HepG2 (cell line): ENCODE data around the gene GLIS1. TPM values are rescaled to one million over a fixed set of nuclear protein-coding genes. Genes with fewer than 3 reads are reported as not detected.

Source experiments
- ATAC-seq: fragments of 200-7000 bp; cut with Tn5 transposase; 3 replicates; pipeline ENCODE4 v1.9.1; 2020; ENCODE audit warnings: mild to moderate bottlenecking, moderate library complexity
- BruUV-seq: library from RNA; stranded (reverse); fragments of 400-500 nt; replicated peaks from 2 replicates; lab custom pipeline; 2021; lab: Mats Ljungman, UMichigan
- CTCF ChIA-PET: fragments of 300-600 bp; formaldehyde crosslinking; extraction: SDS; loops from one replicate; lab custom pipeline; 2021; ENCODE audit warnings: low total read pairs, inconsistent platforms, low intra/inter-chr PET ratio; lab: Yijun Ruan, JAX
- POLR2A ChIA-PET: fragments of 350-600 bp; sonication (Branson Sonifier 250); formaldehyde crosslinking; loops from one replicate; lab custom pipeline; 2020; ENCODE audit warnings: antibody characterized with exemption, inconsistent platforms; lab: Yijun Ruan, JAX
- DNase-seq: peaks from one replicate; pipeline ENCODE4 v3.0.0-alpha.2; 2015; ENCODE audit warnings: low spot score
- FAIRE-seq: peaks from 3 replicates; lab custom pipeline; 2011; peaks lifted over from hg19 to GRCh38; lab: Jason Lieb, UNC
- H2AFZ ChIP-seq: one replicate; pipeline ENCODE4 v1.6.1; 2011; ENCODE audit warnings: low read length, inconsistent platforms
- H3K27ac ChIP-seq: fragments of 300-600 bp; 3 replicates; pipeline ENCODE4 v1.8.0; 2011; ENCODE audit warnings: mixed run types, mild to moderate bottlenecking, mixed read lengths, low read length, inconsistent platforms; ENCODE audit not compliant: insufficient read depth; ENCODE audit errors: extremely low read length
- H3K27me3 ChIP-seq, 2 experiments: fragments of 200-600 bp in 1 of 2; 2 replicates in 1 of 2; 3 replicates in 1 of 2; pipeline versions ENCODE4 v1.6.0 to v1.8.0; 2011; ENCODE audit warnings: low read length in 2 of 2, mild to moderate bottlenecking in 2 of 2, moderate library complexity in 2 of 2, inconsistent platforms in 1 of 2; ENCODE audit not compliant: insufficient read depth in 2 of 2, control insufficient read depth in 1 of 2
- H3K36me3 ChIP-seq, 2 experiments: fragments of 200-600 bp in 1 of 2; replicated peaks in 1 of 2; 2 replicates in 1 of 2; 3 replicates in 1 of 2; pipeline versions ENCODE4 v1.5.1 to v1.8.0; 2011; ENCODE audit warnings: low read length in 2 of 2, inconsistent platforms in 1 of 2; ENCODE audit not compliant: insufficient read depth in 2 of 2, control insufficient read depth in 1 of 2
- H3K4me1 ChIP-seq: 2 replicates; pipeline ENCODE4 v1.5.1; 2012; ENCODE audit warnings: low read length, inconsistent platforms; ENCODE audit not compliant: insufficient read depth
- H3K4me2 ChIP-seq: 2 replicates; pipeline ENCODE4 v1.6.0; 2011; ENCODE audit warnings: low read depth, low read length, inconsistent platforms
- H3K4me3 ChIP-seq, 3 experiments: fragments of 200-600 bp in 1 of 3; sonication (generic), shearing (Covaris generic) in 1 of 3; replicated peaks in 1 of 3; 2 replicates each; pipeline ENCODE4 v1.5.1; 2011 to 2016; ENCODE audit warnings: low read length in 3 of 3, inconsistent platforms in 2 of 3, low read depth in 2 of 3, mild to moderate bottlenecking in 2 of 3, control low read depth in 1 of 3, mixed read lengths in 1 of 3; ENCODE audit not compliant: insufficient read depth in 1 of 3
- H3K79me2 ChIP-seq: one replicate; pipeline ENCODE4 v1.6.1; 2011; ENCODE audit warnings: low read length, inconsistent platforms; ENCODE audit not compliant: insufficient read depth
- H3K9ac ChIP-seq: 2 replicates; pipeline ENCODE4 v1.6.0; 2011; ENCODE audit warnings: mild to moderate bottlenecking, low read depth, low read length, inconsistent platforms; ENCODE audit not compliant: insufficient read depth
- H3K9me3 ChIP-seq: 2 replicates; pipeline ENCODE4 v1.5.1; 2012; ENCODE audit warnings: mild to moderate bottlenecking, low read length
- H4K20me1 ChIP-seq: 2 replicates; pipeline ENCODE4 v1.6.0; 2011; ENCODE audit warnings: inconsistent platforms, mild to moderate bottlenecking, low read length, moderate library complexity; ENCODE audit not compliant: insufficient read depth
- AGO2 ChIP-seq: fragments of 200-400 bp; formaldehyde crosslinking; optimal IDR thresholded peaks from 2 replicates; pipeline ENCODE3; 2017; ENCODE audit warnings: mild to moderate bottlenecking, low read depth, low read length, moderate library complexity
- ASH2L ChIP-seq: fragments of 300-600, 200-600 bp; sonication (generic); IDR thresholded peaks from 2 replicates; pipeline ENCODE4 v1.7.0; 2017; ENCODE audit warnings: low read depth, mild to moderate bottlenecking, moderate library complexity, mixed read lengths, low read length; ENCODE audit not compliant: insufficient read length
- BRCA1 ChIP-seq: sonication (generic); formaldehyde crosslinking; IDR thresholded peaks from 2 replicates; pipeline ENCODE4 v1.4.0; 2020; ENCODE audit warnings: missing genetic modification reagents
- CBFB ChIP-seq: sonication (generic); formaldehyde crosslinking; IDR thresholded peaks from 2 replicates; pipeline ENCODE4 v1.4.0; 2020; ENCODE audit warnings: missing genetic modification reagents
- HIVEP1 ChIP-seq: sonication (generic); formaldehyde crosslinking; IDR thresholded peaks from 2 replicates; pipeline ENCODE4 v1.4.0; 2020; ENCODE audit warnings: mild to moderate bottlenecking, missing genetic modification reagents
- HNF4G ChIP-seq, 2 experiments: sonication (generic) in 1 of 2; formaldehyde crosslinking in 1 of 2; IDR thresholded peaks; 2 replicates each; pipeline versions ENCODE4 v1.4.0 to v1.6.1; 2011 to 2020; ENCODE audit warnings: borderline replicate concordance in 2 of 2, low read depth in 2 of 2, mild to moderate bottlenecking in 2 of 2, low read length in 1 of 2, missing genetic modification reagents in 1 of 2, moderate library complexity in 1 of 2
- JARID2 ChIP-seq: sonication (generic); formaldehyde crosslinking; IDR thresholded peaks from 2 replicates; pipeline ENCODE4 v1.8.1; 2023; ENCODE audit warnings: missing genetic modification reagents, inconsistent platforms; ENCODE audit not compliant: insufficient replicate concordance
- MAFK ChIP-seq, 2 experiments: IDR thresholded peaks in 1 of 2; conservative IDR thresholded peaks in 1 of 2; 2 replicates each; pipeline ENCODE4 v1.6.1; 2011; ENCODE audit warnings: improper control_type of control experiment in 2 of 2, low read length in 2 of 2
- PHF5A ChIP-seq: IDR thresholded peaks from one replicate; pipeline ENCODE4 v1.6.1; 2018; ENCODE audit warnings: low read depth, missing genetic modification reagents; ENCODE audit not compliant: unreplicated experiment
- ZNF17 ChIP-seq: sonication (generic); formaldehyde crosslinking; IDR thresholded peaks from 2 replicates; pipeline ENCODE4 v1.5.0; 2020; ENCODE audit warnings: mild to moderate bottlenecking, missing genetic modification reagents
- ZNF232 ChIP-seq: sonication (generic); formaldehyde crosslinking; IDR thresholded peaks from 2 replicates; pipeline ENCODE4 v1.4.0; 2020; ENCODE audit warnings: missing genetic modification reagents, borderline replicate concordance
- ZNF253 ChIP-seq: sonication (generic); formaldehyde crosslinking; IDR thresholded peaks from 2 replicates; pipeline ENCODE4 v1.8.0; 2022; ENCODE audit warnings: mild to moderate bottlenecking, missing genetic modification reagents, borderline replicate concordance
- ZNF326 ChIP-seq: sonication (generic); formaldehyde crosslinking; IDR thresholded peaks from 2 replicates; pipeline ENCODE4 v1.4.0; 2020; ENCODE audit warnings: missing genetic modification reagents, borderline replicate concordance
- ZNF552 ChIP-seq: sonication (generic); formaldehyde crosslinking; IDR thresholded peaks from 2 replicates; pipeline ENCODE4 v1.9.0; 2022; ENCODE audit warnings: missing genetic modification reagents, mild to moderate bottlenecking, borderline replicate concordance
- ZNF569 ChIP-seq: sonication (generic); formaldehyde crosslinking; IDR thresholded peaks from 2 replicates; pipeline ENCODE4 v1.5.0; 2020; ENCODE audit warnings: mild to moderate bottlenecking, missing genetic modification reagents, moderate library complexity, borderline replicate concordance
- ZNF616 ChIP-seq: sonication (generic); formaldehyde crosslinking; IDR thresholded peaks from 2 replicates; pipeline ENCODE4 v1.5.0; 2020; ENCODE audit warnings: low read depth, mild to moderate bottlenecking, missing genetic modification reagents
- ZNF790 ChIP-seq: sonication (generic); formaldehyde crosslinking; IDR thresholded peaks from 2 replicates; pipeline ENCODE4 v1.8.0; 2022; ENCODE audit warnings: missing genetic modification reagents, mild to moderate bottlenecking, borderline replicate concordance
- ZNF83 ChIP-seq: sonication (generic); formaldehyde crosslinking; IDR thresholded peaks from 2 replicates; pipeline ENCODE4 v1.4.0; 2020; ENCODE audit warnings: missing genetic modification reagents, mild to moderate bottlenecking, borderline replicate concordance
- WGBS: methylation state at CpG from one replicate; pipeline ENCODE4 v1.1.6; 2017; ENCODE audit warnings: low lambda C conversion rate; 5-methylcytosine and 5-hydroxymethylcytosine counted together
- in situ Hi-C: cut with HindIII; loops from 2 replicates; pipeline ENCODE4 v1.10.0; 2017; ENCODE audit warnings: low pct_unique_long_range_greater_than_20kb; ENCODE audit not compliant: extremely low pct_ligation_motif_present
- intact Hi-C: fragments of 100-400 bp; cut with micrococcal nuclease; formaldehyde crosslinking; loops from one replicate; pipeline ENCODE4 v1.10.0; 2022; ENCODE audit not compliant: unreplicated experiment
- polyA plus RNA-seq, 8 experiments: library from polyadenylated mRNA; depleted of rRNA in 3 of 8; stranded (reverse) in 7 of 8; unstranded in 1 of 8; fragments of >200 nt; fragmentation: Illumina TruSeq in 4 of 8; extraction: Trizol in 4 of 8; gene quantifications; 2 replicates each; pipeline versions ENCODE4 v1.2.1 to v1.2.3, GENCODE V29; 2011 to 2016; ENCODE audit warnings: low read depth in 4 of 8, missing spikeins in 1 of 8, mixed read lengths in 1 of 8; ENCODE audit not compliant: insufficient read depth in 1 of 8
- total RNA-seq, 5 experiments: library from RNA; depleted of rRNA; stranded (reverse); fragments of >200 nt; fragmentation: Illumina TruSeq; extraction: Trizol; gene quantifications; 2 replicates each; pipeline ENCODE4 v1.2.3, GENCODE V29; 2016; ENCODE audit warnings: low read depth in 1 of 5
- TF ChIP-seq, protein P1 (sequence below): sonication (generic); formaldehyde crosslinking; IDR thresholded peaks from 2 replicates; pipeline ENCODE4 v1.5.1; 2020; ENCODE audit warnings: mild to moderate bottlenecking, missing genetic modification reagents, borderline replicate concordance
- TF ChIP-seq, protein P2 (sequence below): sonication (generic); formaldehyde crosslinking; IDR thresholded peaks from 2 replicates; pipeline ENCODE4 v1.8.1; 2023; ENCODE audit warnings: mild to moderate bottlenecking, missing genetic modification reagents

The GLIS1 gene
- total and polyA plus RNA-seq, 2 of the 13 experiments (the other 11 are each of a cell fraction or from before 2014, with no cell fraction given), result 0.03 TPM; not detected in 1

DNA sequence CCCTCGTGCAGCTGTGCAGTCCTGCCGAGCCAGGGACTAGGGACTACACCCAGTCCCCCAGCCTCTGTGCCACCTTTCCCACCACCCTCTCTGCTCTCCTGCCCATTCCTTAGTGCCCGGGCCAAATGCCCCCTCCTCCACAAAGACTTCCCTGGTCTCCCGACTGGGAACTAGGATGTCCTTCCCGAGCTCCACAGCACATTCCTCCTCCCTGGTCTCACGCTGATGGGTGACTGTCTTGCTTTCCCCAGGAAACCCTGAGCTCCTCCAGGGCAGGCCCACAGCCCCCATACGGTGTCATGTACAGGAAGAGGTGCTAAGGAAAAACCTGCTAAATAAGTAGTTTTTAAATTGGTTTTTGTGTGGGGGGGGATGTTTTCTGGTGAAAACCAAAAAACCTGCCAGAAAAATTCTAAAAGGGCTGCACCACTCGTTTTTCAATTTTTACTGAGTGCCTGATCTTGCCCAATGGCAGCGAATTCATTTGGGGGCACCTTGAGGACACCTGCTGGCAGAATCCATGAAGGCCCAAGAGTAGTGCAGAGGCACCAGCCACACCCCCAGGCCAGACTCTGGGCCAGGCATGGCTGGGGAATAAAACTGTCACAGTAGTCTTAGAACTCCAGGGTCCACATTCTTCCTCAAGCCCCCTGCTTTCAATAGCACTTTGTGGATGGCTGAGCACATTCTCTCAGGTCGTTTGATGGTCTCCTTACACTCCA, 50.4 kb downstream of the GLIS1 start (continued):
- TF ChIP-seq, protein P1, sequence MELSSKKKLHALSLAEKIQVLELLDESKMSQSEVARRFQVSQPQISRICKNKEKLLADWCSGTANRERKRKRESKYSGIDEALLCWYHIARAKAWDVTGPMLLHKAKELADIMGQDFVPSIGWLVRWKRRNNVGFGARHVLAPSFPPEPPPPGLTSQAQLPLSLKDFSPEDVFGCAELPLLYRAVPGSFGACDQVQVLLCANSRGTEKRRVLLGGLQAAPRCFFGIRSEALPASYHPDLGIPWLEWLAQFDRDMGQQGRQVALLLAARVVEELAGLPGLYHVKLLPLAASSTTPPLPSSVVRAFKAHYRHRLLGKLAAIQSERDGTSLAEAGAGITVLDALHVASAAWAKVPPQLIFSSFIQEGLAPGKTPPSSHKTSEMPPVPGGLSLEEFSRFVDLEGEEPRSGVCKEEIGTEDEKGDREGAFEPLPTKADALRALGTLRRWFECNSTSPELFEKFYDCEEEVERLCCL, result no peak
- no peak for TF ChIP-seq ZNF616 (CRISPR knock-in tag)
- TF ChIP-seq, all 625 proteins: peak for 0

DNA sequence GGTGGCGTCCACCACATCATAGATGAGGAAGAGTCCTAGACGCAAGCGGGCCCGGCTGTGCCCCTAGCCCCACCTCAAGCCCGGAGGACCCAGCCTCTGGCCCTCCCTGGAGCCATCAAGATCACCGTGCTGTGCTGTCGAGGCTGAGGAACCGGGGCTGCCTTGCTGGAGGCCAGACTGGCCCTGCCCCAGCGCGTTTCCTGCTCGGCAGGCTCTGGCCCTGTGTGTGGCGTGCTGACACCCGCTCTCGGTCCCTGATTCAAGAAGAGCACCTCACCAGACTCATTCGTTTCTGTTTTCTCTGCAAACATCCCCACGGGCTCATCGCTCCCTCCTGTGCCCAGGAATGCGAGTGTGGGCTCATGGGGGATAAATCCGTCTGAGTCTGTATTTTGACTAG, 51.1 kb downstream of the GLIS1 start:
- Histone ChIP-seq H4K20me1 (peaks cover 3% of the 10 kb centered on the region; the same call in 1 of the 2 replicates), H3K79me2 (no peaks in the 10 kb centered on the region), H3K4me2 (no peak overlapping the region), H3K4me1 (peaks cover 15% of the 10 kb centered on the region), H3K4me3 (no peak overlapping the region), H3K9ac (no peak overlapping the region), H3K27ac (no peak overlapping the region), H3K27me3 (peaks cover 25 to 74% of the 10 kb centered on the region in 2 experiments), H3K9me3 (no peaks in the 10 kb centered on the region), H3K36me3 (no peaks in the 10 kb centered on the region), H2AFZ (no peak overlapping the region)
- no peak for ATAC-seq
- WGBS, result 37% methylated on average over 18 of the region's 19 CpGs
- no peak for DNase-seq
- intact Hi-C loops, result no loop called here
- no TSS peak for BruUV-seq
- in situ Hi-C loops, result loop anchor here (5.0 kb wide), 1 partner anchor 201 kb away; no protein-coding TSS in a partner anchor
- no peak for FAIRE-seq
- ChIA-PET CTCF (no interaction called here), POLR2A (no interaction called here)
- TF ChIP-seq ZNF552 (CRISPR knock-in tag) (no peak), ZNF790 (no peak), ZNF569 (CRISPR knock-in tag) (no peak), CBFB (CRISPR knock-in tag) (no peak), ZNF17 (CRISPR knock-in tag) (no peak), ASH2L (no peak), AGO2 (no peak), ZNF326 (CRISPR knock-in tag) (no peak), ZNF83 (CRISPR knock-in tag) (no peak), HNF4G (IDR thresholded peaks at IDR 0.05; ENCODE audit: borderline replicate concordance, low read depth, low read length) (no peak), HNF4G (CRISPR knock-in tag; IDR thresholded peaks at IDR 0.05; ENCODE audit: borderline replicate concordance, low read depth) (no peak), JARID2 (no peak), ZNF253 (CRISPR knock-in tag) (no peak), ZNF232 (CRISPR knock-in tag) (no peak), MAFK (conservative IDR thresholded peaks at IDR 0.05 in 1 of 2, IDR thresholded peaks at IDR 0.05 in 1 of 2; ENCODE audit: low read length in 2 of 2) (no peak), HIVEP1 (CRISPR knock-in tag) (no peak), PHF5A (no peak), BRCA1 (CRISPR knock-in tag) (no peak)
- TF ChIP-seq, protein P2, sequence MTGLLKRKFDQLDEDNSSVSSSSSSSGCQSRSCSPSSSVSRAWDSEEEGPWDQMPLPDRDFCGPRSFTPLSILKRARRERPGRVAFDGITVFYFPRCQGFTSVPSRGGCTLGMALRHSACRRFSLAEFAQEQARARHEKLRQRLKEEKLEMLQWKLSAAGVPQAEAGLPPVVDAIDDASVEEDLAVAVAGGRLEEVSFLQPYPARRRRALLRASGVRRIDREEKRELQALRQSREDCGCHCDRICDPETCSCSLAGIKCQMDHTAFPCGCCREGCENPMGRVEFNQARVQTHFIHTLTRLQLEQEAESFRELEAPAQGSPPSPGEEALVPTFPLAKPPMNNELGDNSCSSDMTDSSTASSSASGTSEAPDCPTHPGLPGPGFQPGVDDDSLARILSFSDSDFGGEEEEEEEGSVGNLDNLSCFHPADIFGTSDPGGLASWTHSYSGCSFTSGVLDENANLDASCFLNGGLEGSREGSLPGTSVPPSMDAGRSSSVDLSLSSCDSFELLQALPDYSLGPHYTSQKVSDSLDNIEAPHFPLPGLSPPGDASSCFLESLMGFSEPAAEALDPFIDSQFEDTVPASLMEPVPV, result no peak
